ENCODE results near the gene VSX2. TPM values are rescaled to one million over a fixed set of nuclear protein-coding genes. Genes with fewer than 3 reads are reported as not detected.
"Not testable (repeated sequence)": the region's sequence is repeated elsewhere in the genome, so short reads cannot be mapped to it uniquely, and the experiment has no call there.

VSX2 gene
- total RNA-seq, 1 donor from 2014 or later, result not detected

- Mint-ChIP-seq H3K36me3 (ENCODE audit: insufficient read depth) (no peaks in the 10 kb centered on the region), H3K27me3 (peaks cover 18% of the 10 kb centered on the region), H3K4me3 (ENCODE audit: low read depth) (no peak overlapping the region), H3K9me3 (ENCODE audit: low read depth) (no peaks in the 10 kb centered on the region), H3K4me1 (ENCODE audit: low read depth) (peaks cover 3% of the 10 kb centered on the region), H3K27ac (no peak overlapping the region)
- DNase-seq (ENCODE audit: low spot score, unreplicated experiment), result no peak
- TF ChIP-seq CTCF (IDR thresholded peaks at IDR 0.05; ENCODE audit: unreplicated experiment), result no peak
These were observed 26.2 kb downstream of the VSX2 start for GRCh38 chr14:74265301-74265965.

- Mint-ChIP-seq H3K4me3 (ENCODE audit: low read depth) (no peak overlapping the region), H3K27ac (peak overlapping the region; percentile 69), H3K9me3 (ENCODE audit: low read depth) (no peaks in the 10 kb centered on the region), H3K36me3 (ENCODE audit: insufficient read depth) (no peaks in the 10 kb centered on the region), H3K4me1 (ENCODE audit: low read depth) (peaks cover 3% of the 10 kb centered on the region), H3K27me3 (peaks cover 9% of the 10 kb centered on the region)
- no peak for TF ChIP-seq CTCF (IDR thresholded peaks at IDR 0.05; ENCODE audit: unreplicated experiment)
- DNase-seq (ENCODE audit: low spot score, unreplicated experiment), result no peak
These were observed 28.3 kb downstream of the VSX2 start for GRCh38 chr14:74267588-74267987.

GRCh38 chr14:74270382-74271177, 31.3 kb downstream of the VSX2 start:
- not testable (repeated sequence) for H3K36me3 Mint-ChIP-seq (ENCODE audit: insufficient read depth); DNase-seq (ENCODE audit: low spot score, unreplicated experiment); H3K4me3 Mint-ChIP-seq (ENCODE audit: low read depth); H3K9me3 Mint-ChIP-seq (ENCODE audit: low read depth); H3K4me1 Mint-ChIP-seq (ENCODE audit: low read depth); H3K27me3 Mint-ChIP-seq
- peak overlapping the region; percentile 13 for H3K27ac Mint-ChIP-seq

- no peak for DNase-seq (ENCODE audit: low spot score, unreplicated experiment)
- no peak overlapping the region for H3K4me3 Mint-ChIP-seq (ENCODE audit: low read depth)
- H3K4me1 Mint-ChIP-seq (ENCODE audit: low read depth), result peaks cover 3% of the 10 kb centered on the region
- TF ChIP-seq CTCF (IDR thresholded peaks at IDR 0.05; ENCODE audit: unreplicated experiment), result no peak
- no peaks in the 10 kb centered on the region for H3K9me3 Mint-ChIP-seq (ENCODE audit: low read depth)
- no peaks in the 10 kb centered on the region for H3K27me3 Mint-ChIP-seq
- no peak overlapping the region for H3K27ac Mint-ChIP-seq
- H3K36me3 Mint-ChIP-seq (ENCODE audit: insufficient read depth), result no peaks in the 10 kb centered on the region
These were observed 32.1 kb downstream of the VSX2 start for GRCh38 chr14:74271365-74271764.

- Mint-ChIP-seq H3K4me1 (ENCODE audit: low read depth) (no peaks in the 10 kb centered on the region), H3K4me3 (ENCODE audit: low read depth) (no peak overlapping the region), H3K27me3 (no peaks in the 10 kb centered on the region), H3K9me3 (ENCODE audit: low read depth) (no peaks in the 10 kb centered on the region), H3K36me3 (ENCODE audit: insufficient read depth) (peaks cover 5% of the 10 kb centered on the region), H3K27ac (no peak overlapping the region)
- no peak for TF ChIP-seq CTCF (IDR thresholded peaks at IDR 0.05; ENCODE audit: unreplicated experiment)
- DNase-seq (ENCODE audit: low spot score, unreplicated experiment), result no peak
These were observed 36.1 kb downstream of the VSX2 start for GRCh38 chr14:74275241-74275841.

All from progenitor cell of endocrine pancreas (in vitro differentiated cells).